ENCODE measurements around the gene RAB4B.

Gene RAB4B

DNA sequence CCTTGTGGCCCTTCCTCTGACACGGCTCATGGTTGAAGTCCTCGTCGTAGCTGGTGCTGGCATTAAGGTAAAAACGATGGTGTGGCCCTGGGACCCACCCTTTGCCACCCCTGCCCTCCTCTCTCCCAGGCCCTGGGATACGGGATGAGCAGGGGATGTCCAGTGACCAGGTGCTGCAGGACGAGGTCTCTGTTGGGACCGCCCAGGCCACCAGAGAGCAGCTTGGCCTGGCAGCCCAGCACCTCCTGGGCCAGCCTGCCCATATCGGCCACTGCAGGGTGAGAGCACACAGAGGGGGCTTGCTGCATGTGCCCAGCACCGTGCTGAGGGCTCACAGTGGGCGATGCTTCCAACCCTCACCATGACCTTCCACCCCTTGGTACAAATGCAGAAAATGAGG, 34.1 kb upstream of the RAB4B start:
- Mint-ChIP-seq H3K4me3 (no peak overlapping the region), H3K9me3 (no peaks in the 10 kb centered on the region), H3K36me3 (ENCODE audit: low read depth) (peaks cover 11% of the 10 kb centered on the region), H3K27me3 (no peaks in the 10 kb centered on the region), H3K27ac (no peak overlapping the region), H3K4me1 (ENCODE audit: low read depth) (peaks cover 3% of the 10 kb centered on the region)
- no peak for DNase-seq

DNA sequence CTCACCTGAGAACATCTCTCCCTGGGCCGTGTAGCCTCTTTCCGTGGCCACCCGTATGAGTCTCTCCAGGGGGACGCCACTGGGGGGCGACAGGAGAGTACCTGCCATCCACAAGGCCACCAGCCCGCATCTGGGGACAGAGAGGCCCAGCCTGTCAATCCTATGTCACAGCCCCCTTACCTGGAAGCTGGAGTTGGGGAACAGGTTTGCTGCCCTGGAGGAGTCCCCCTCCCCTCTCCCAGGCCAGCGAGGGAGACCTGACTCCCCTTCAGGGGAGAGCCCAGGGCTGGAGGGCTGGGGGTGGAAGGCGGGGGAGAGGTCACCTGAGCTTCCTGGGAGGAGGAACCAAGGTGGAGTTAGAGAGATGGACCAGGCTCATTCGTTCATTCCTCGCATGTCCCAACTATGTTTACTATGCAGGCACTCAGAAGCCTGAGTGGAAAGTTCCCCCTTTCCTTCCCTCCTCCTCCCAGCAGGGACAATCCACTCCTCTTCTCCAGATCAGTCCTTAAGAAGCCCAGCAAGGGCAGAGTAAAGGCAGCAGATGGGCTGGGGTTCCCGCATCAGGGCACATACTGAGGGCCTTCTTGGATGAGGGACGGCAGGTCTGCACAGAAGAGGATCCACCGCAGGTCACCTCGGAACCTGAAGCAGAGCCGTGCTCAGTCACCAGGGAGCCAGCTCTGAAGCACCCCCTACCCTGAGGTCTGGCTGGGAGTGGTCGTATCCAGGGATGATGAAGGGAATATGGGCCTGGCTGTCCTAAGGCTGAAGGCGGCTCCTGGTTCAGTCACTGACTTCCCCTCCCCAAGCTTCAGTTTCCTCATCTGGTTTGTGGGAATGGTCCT, 33.3 kb upstream of the RAB4B start:
- H3K36me3 Mint-ChIP-seq (ENCODE audit: low read depth) = peaks cover 7% of the 10 kb centered on the region
- no peaks in the 10 kb centered on the region for H3K27me3 Mint-ChIP-seq
- no peak overlapping the region for H3K4me3 Mint-ChIP-seq
- H3K4me1 Mint-ChIP-seq (ENCODE audit: low read depth) = peaks cover 10% of the 10 kb centered on the region
- H3K9me3 Mint-ChIP-seq = no peaks in the 10 kb centered on the region
- peak; percentile 52 for DNase-seq
- H3K27ac Mint-ChIP-seq = no peak overlapping the region

DNA sequence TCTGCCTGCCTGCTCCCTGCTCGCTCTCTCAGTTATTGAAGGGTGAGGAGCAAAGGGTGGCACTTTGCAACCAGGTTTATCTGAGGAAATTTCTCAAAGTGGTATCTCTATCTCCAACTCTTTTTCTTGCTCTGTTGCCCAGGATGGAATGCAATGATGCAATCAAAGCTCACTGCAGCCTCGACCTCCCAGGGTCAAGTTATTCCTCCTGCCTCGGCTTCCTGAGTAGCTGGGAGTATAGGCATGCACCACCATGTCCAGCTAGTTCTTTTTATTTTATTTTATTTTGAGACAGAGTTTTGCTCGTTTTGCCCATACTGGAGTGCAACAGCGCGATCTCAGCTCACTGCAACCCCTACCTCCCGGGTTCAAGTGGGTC, 32.7 kb upstream of the RAB4B start:
- no peaks in the 10 kb centered on the region for H3K27me3 Mint-ChIP-seq
- no peak overlapping the region for H3K4me3 Mint-ChIP-seq
- DNase-seq = no peak
- no peaks in the 10 kb centered on the region for H3K9me3 Mint-ChIP-seq
- peaks cover 9% of the 10 kb centered on the region for H3K36me3 Mint-ChIP-seq (ENCODE audit: low read depth)
- no peak overlapping the region for H3K27ac Mint-ChIP-seq
- peaks cover 15% of the 10 kb centered on the region for H3K4me1 Mint-ChIP-seq (ENCODE audit: low read depth)

DNA sequence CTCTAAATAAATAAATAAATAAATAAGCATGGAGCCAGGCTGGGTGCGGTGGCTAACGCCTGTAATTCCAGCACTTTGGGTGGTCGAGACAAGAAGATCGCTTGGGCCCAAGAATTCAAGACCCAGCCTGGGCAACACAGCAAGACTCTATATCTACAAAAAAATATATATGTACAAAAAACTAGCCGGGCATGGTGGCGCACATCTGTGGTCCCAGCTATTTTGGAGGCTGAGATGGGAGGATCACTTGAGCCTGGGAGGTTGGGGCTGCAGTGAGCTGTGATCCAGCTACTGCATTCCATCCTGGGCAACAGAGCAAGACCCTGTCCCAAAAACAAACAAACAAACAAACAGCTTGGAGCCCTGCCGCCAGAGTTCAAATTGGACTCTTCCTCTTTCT, 30.5 kb upstream of the RAB4B start:
- peaks cover 16% of the 10 kb centered on the region for H3K4me1 Mint-ChIP-seq (ENCODE audit: low read depth)
- no peak overlapping the region for H3K27ac Mint-ChIP-seq
- H3K9me3 Mint-ChIP-seq = no peaks in the 10 kb centered on the region
- no peaks in the 10 kb centered on the region for H3K27me3 Mint-ChIP-seq
- peaks cover 26% of the 10 kb centered on the region for H3K36me3 Mint-ChIP-seq (ENCODE audit: low read depth)
- DNase-seq = no peak
- no peak overlapping the region for H3K4me3 Mint-ChIP-seq

DNA sequence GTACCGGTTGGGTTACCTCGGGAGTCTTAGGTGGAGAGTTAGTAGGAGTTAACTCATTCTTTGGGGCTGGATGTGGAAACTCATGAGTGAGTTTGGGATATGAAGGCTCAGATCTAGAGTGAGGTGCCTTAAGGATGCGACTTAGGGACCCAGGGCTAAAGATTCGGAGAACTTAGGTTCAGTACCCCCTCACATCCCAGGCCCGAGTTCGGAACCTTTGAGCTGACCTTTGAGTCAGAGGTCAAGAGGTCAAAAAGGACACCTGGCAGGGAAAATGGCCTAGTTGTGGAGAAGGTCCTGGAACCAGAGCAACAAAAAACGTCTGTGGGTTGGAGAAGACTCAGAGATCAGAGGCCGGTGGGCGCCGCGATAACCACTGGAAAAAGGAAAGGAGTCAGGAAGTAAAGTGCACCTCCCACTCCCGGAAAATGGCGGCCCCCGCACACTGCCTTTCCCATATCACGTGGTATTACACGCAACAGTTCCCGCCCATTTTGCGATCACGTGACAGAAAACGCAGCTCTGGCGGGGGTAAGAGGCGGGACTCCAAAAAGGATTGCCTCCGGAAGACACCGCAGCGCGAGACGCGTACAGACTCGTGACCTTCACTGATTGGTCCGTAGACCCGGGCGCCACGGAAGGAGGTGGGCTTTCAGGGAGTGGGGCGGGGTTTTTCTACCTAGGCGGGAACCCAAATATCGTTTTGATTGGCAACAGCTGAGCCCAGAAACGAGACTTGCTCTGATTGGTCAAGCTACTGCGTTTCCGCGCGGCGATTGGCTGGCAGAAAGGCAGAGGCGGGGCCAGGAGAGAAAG, 27.8 kb upstream of the RAB4B start, which contains the start of gene ACTMAP:
ACTMAP (minus strand) TSS at position 420 of the 816 bp plus-strand sequence. CDS start 674 bp downstream, outside the sequence.
- no peaks in the 10 kb centered on the region for H3K9me3 Mint-ChIP-seq

DNA sequence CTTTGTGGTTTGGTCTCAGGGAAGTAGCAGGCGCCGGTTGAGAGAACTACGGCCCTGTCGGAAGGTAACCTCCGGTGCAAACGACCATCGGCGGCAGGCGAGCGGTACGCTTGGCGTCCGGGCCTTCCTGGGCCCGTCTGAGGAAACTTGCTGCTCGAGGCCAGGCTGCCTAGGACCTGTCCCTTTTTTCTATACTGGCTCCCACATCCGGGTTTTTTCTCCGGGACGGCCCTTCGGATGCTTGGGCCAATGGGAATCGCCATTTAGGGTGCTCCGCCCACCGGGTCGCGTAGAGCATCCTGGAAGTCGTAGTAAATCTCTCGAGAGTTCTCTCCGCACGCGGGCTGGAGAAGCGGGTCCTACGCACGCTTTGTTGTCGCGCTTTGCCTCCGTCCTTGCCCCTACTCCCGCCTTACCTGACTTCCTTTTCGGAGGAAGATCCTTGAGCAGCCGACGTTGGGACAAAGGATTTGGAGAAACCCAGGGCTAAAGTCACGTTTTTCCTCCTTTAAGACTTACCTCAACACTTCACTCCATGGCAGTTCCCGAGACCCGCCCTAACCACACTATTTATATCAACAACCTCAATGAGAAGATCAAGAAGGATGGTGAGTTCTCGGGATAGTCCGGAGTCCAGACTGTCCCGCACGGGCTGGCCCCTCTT, 27.0 kb upstream of the RAB4B start, which contains the start of gene SNRPA:
SNRPA (plus strand) TSS at position 330 of the 664 bp plus-strand sequence; CDS start at position 536, 206 bp downstream.
- peak within 1 kb of the TSS; percentile 93 for H3K4me3 Mint-ChIP-seq
- no peak for DNase-seq
- peaks cover 56% of the 10 kb centered on the region for H3K36me3 Mint-ChIP-seq (ENCODE audit: low read depth)
- peak within 1 kb of the TSS; percentile 97 for H3K27ac Mint-ChIP-seq
- H3K9me3 Mint-ChIP-seq = no peaks in the 10 kb centered on the region
- H3K4me1 Mint-ChIP-seq (ENCODE audit: low read depth) = peaks cover 40% of the 10 kb centered on the region
- no peaks in the 10 kb centered on the region for H3K27me3 Mint-ChIP-seq

More for the DNA sequence above, 27.8 kb upstream of the RAB4B start, which contains the start of gene ACTMAP:
- Mint-ChIP-seq H3K27ac (peak within 1 kb of the TSS; percentile 97), H3K4me1 (ENCODE audit: low read depth) (peaks cover 33% of the 10 kb centered on the region), H3K36me3 (ENCODE audit: low read depth) (peaks cover 49% of the 10 kb centered on the region), H3K4me3 (peak within 1 kb of the TSS; percentile 93), H3K27me3 (no peaks in the 10 kb centered on the region)
- peak; percentile 99 for DNase-seq

DNA sequence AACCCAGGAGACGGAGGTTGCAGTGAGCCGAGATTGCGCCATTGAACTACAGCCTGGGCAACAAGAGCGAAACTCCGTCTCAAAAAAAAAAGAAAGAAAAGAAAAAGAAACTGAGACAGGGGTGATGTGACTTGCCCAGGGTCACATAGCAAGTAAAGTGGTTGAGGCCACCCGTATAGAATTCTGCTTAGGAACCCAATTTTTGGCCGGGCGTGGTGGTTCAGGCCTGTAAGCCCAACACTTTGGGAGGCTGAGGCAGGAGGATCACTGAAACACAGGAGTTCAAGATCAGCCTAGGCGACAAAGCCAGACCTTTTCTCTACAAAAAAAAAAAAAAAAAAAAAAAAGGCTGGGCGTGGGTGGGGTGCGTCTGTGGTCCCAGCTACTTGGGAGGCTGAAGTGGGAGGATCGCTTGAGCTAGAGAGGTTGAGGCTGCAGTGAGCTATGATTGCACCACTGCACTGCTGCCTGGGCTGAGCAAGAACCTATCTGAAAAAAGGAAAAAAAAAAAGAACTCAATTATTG, 25.7 kb upstream of the RAB4B start:
- H3K27ac Mint-ChIP-seq = peak overlapping the region; percentile 97
- peak overlapping the region; percentile 93 for H3K4me3 Mint-ChIP-seq
- H3K4me1 Mint-ChIP-seq (ENCODE audit: low read depth) = peaks cover 53% of the 10 kb centered on the region

DNA sequence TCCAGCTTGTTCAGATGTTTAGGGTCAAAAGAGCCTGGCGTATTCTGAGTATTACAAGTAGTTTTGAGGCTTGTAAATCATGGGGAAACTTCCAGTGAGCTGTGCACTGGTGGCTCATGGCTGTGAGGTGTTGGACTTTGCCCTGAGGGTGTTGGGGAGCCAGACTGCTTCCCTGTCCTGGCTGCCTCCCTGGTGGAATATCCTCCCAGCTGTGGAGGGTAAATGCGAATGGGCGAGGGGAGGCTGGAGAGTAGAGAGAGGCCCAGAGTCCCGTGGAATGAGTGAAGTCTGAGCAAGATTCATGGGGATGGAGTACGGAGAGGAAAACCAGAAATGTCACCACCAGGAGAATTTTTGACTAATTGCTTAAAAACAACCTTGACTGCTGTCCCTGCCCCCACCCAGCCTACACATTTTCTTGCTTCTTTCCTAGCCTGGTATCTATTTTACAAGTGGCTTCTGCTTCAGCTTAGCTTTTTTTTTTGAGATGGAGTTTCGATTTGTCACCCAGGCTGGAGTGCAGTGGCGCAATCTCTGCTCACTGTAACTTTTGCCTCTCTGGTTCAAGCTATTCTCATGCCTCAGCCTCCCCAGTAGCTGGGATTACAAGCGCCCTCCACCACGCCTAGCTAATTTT, 23.3 kb upstream of the RAB4B start:
- Mint-ChIP-seq H3K27me3 (no peaks in the 10 kb centered on the region), H3K4me3 (peak overlapping the region; percentile 83), H3K27ac (peak overlapping the region; percentile 97), H3K4me1 (ENCODE audit: low read depth) (peaks cover 53% of the 10 kb centered on the region), H3K36me3 (ENCODE audit: low read depth) (peaks cover 87% of the 10 kb centered on the region), H3K9me3 (no peaks in the 10 kb centered on the region)
- DNase-seq = peak; percentile 72

More for the DNA sequence above, 25.7 kb upstream of the RAB4B start:
- H3K27me3 Mint-ChIP-seq = no peaks in the 10 kb centered on the region
- H3K9me3 Mint-ChIP-seq = no peaks in the 10 kb centered on the region
- H3K36me3 Mint-ChIP-seq (ENCODE audit: low read depth) = peaks cover 69% of the 10 kb centered on the region
- DNase-seq = peak; percentile 56

DNA sequence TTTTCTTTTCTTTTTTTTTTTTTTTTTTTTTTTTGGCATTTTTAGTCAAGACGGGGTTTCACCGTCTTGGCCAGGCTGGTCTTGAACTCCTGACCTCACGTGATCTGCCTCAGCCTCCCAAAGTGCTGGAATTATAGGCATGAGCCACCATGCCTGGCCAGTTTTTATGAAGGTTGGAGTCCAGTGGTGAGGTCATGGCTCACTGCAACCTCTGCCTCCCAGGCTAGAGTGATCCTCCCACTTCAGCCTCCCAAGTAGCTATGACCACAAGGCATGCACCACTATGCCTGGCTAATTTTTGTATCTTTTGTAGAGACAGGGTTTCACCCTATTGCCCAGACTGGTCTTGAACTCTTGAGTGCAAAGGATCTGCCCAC, 22.8 kb upstream of the RAB4B start:
- Mint-ChIP-seq H3K9me3 (no peaks in the 10 kb centered on the region), H3K4me1 (ENCODE audit: low read depth) (peaks cover 53% of the 10 kb centered on the region), H3K4me3 (peak overlapping the region; percentile 83), H3K27me3 (no peaks in the 10 kb centered on the region), H3K36me3 (ENCODE audit: low read depth) (peaks cover 87% of the 10 kb centered on the region), H3K27ac (peak overlapping the region; percentile 97)
- DNase-seq = no peak

DNA sequence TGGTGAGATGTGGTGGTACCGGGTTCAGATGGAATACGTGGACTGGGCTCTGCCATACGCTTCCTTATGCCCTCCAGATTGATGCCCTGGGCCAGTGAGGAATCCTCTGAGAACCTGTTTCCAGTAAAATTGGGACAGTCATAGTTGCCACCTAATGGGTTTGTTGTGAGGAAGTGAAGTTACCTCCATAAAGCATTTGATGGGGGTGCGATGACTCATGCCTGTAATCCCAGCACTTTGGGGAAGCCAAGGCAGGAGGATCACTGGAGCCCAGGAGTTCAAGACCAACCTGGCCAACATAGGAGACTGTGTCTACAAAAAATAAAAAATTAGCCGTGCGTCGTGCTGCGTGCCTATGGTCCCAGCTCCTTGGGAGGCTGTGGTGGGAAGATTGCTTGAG, 22.3 kb upstream of the RAB4B start:
- peak overlapping the region; percentile 83 for H3K4me3 Mint-ChIP-seq
- H3K4me1 Mint-ChIP-seq (ENCODE audit: low read depth) = peaks cover 57% of the 10 kb centered on the region
- no peak for DNase-seq
- peaks cover 91% of the 10 kb centered on the region for H3K36me3 Mint-ChIP-seq (ENCODE audit: low read depth)
- H3K27me3 Mint-ChIP-seq = no peaks in the 10 kb centered on the region
- no peaks in the 10 kb centered on the region for H3K9me3 Mint-ChIP-seq
- peak overlapping the region; percentile 97 for H3K27ac Mint-ChIP-seq

GRCh38 chr19:40756502-40757110, 21.4 kb upstream of the RAB4B start:
- Mint-ChIP-seq H3K4me3 (peak overlapping the region; percentile 83), H3K27me3 (no peaks in the 10 kb centered on the region), H3K36me3 (ENCODE audit: low read depth) (peaks cover 92% of the 10 kb centered on the region), H3K27ac (peak overlapping the region; percentile 97), H3K9me3 (no peaks in the 10 kb centered on the region), H3K4me1 (ENCODE audit: low read depth) (peaks cover 62% of the 10 kb centered on the region)
- peak; percentile 64 for DNase-seq

GRCh38 chr19:40758491-40758890, 19.6 kb upstream of the RAB4B start:
- Mint-ChIP-seq H3K27ac (peak overlapping the region; percentile 55), H3K4me1 (ENCODE audit: low read depth) (peaks cover 73% of the 10 kb centered on the region), H3K4me3 (no peak overlapping the region), H3K27me3 (no peaks in the 10 kb centered on the region), H3K36me3 (ENCODE audit: low read depth) (peaks cover 96% of the 10 kb centered on the region), H3K9me3 (no peaks in the 10 kb centered on the region)
- no peak for DNase-seq

- no peaks in the 10 kb centered on the region for H3K27me3 Mint-ChIP-seq
- H3K9me3 Mint-ChIP-seq = no peaks in the 10 kb centered on the region
- peaks cover 78% of the 10 kb centered on the region for H3K4me1 Mint-ChIP-seq (ENCODE audit: low read depth)
- DNase-seq = no peak
- H3K27ac Mint-ChIP-seq = peak overlapping the region; percentile 79
- H3K4me3 Mint-ChIP-seq = no peak overlapping the region
- peaks cover 97% of the 10 kb centered on the region for H3K36me3 Mint-ChIP-seq (ENCODE audit: low read depth)
Measured at GRCh38 chr19:40759352-40759751, 18.7 kb upstream of the RAB4B start.
